ENCODE results near the gene CACNA1B. TPM values are rescaled to one million over a fixed set of nuclear protein-coding genes. Genes with fewer than 3 reads are reported as not detected.
"Not testable (repeated sequence)": the region's sequence is repeated elsewhere in the genome, so short reads cannot be mapped to it uniquely, and the experiment has no call there.

The CACNA1B gene
- total and polyA plus RNA-seq, 9 of the 15 experiments (the other 6 are each of a cell fraction or from before 2014, with no cell fraction given): 0.01 to 0.04 TPM; not detected in 7

DNA sequence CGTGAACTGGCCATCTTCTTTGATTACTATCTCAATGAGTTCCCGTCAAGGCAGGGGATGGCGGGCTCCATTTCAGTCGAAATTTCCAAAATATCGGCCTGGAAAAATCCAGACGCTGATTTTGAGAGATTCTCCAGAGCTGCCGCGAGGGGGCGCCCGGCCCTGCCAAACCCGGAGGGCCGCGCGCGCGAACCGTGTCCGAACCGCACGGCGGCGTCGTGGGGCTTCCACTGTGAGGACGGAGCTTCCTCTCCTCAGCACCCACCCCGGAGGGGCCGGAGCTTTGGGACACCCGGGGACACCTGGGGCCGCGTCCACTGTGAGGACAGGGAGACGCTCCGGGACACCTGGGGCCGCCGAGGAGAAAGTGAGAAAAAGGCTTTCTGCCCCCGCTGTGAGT is 270.0 kb downstream of the CACNA1B start:
- in situ Hi-C loops (cut with MboI); H3K4me3 ChIP-seq; H3K27me3 ChIP-seq (ENCODE audit: control insufficient read depth in 2 of 2, insufficient read depth in 2 of 2, low read length in 2 of 2); H3K36me3 ChIP-seq (ENCODE audit: control insufficient read depth, insufficient read depth, low read length); BruUV-seq (replicated peaks); H3K9me3 ChIP-seq (replicated peaks; ENCODE audit: control insufficient read depth, insufficient read depth, low read depth, low read length); H4K20me1 ChIP-seq (replicated peaks; ENCODE audit: control insufficient read depth, insufficient read depth, low read length); CTCF ChIA-PET (ENCODE audit: low intra/inter-chr PET ratio); H3K79me2 ChIP-seq (ENCODE audit: control insufficient read depth, insufficient read depth, low read length); intact Hi-C loops (cut with micrococcal nuclease); POLR2A ChIA-PET; H3K9ac ChIP-seq (ENCODE audit: insufficient read depth in 1 of 2, low read depth in 2 of 2, low read length in 2 of 2); H3K27ac ChIP-seq (ENCODE audit: extremely low read depth, low read depth, low read length); H3K9me1 ChIP-seq (ENCODE audit: control insufficient read depth, insufficient read depth, low read length); H2AFZ ChIP-seq (ENCODE audit: low read depth, low read length); H3K4me2 ChIP-seq (ENCODE audit: insufficient read depth, low read length): not testable (repeated sequence)
- peaks cover 0 to 15% of the 10 kb centered on the region in 2 experiments; a peak in 2 of 5 replicates for H3K4me1 ChIP-seq (replicated peaks in 1 of 2; ENCODE audit: control insufficient read depth in 2 of 2, insufficient read depth in 2 of 2, low read length in 2 of 2)
- 5% methylated on average over 23 of the region's 34 CpGs for WGBS (ENCODE audit: insufficient coverage, low coverage, missing lambda C conversion rate)
- FAIRE-seq: peak; percentile 29
- ATAC-seq: peak; percentile 58
- TF ChIP-seq, protein P1, sequence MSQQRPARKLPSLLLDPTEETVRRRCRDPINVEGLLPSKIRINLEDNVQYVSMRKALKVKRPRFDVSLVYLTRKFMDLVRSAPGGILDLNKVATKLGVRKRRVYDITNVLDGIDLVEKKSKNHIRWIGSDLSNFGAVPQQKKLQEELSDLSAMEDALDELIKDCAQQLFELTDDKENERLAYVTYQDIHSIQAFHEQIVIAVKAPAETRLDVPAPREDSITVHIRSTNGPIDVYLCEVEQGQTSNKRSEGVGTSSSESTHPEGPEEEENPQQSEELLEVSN (IDR thresholded peaks at IDR 0.05; ENCODE audit: borderline replicate concordance in 1 of 2, extremely low read depth in 1 of 2, insufficient read depth in 1 of 2, insufficient read length in 1 of 2, low read depth in 1 of 2, low read length in 1 of 2, poor library complexity in 1 of 2, severe bottlenecking in 1 of 2): peak in 1 of 2 experiments; percentile 47
- TF ChIP-seq CTCF (IDR thresholded peaks at IDR 0.05 in 2 of 3, conservative IDR thresholded peaks at IDR 0.05 in 1 of 3; ENCODE audit: insufficient read depth in 2 of 3, low read depth in 1 of 3, low read length in 3 of 3) (peak; percentile 48 to 84 (median 52); a peak in 5 of 6 replicates), RAD21 (CRISPR knock-in tag; conservative IDR thresholded peaks at IDR 0.05 in 1 of 2, IDR thresholded peaks at IDR 0.05 in 1 of 2) (peak in 1 of 2 experiments; percentile 32; a peak in 1 of 4 replicates)
- TF ChIP-seq, protein P2, sequence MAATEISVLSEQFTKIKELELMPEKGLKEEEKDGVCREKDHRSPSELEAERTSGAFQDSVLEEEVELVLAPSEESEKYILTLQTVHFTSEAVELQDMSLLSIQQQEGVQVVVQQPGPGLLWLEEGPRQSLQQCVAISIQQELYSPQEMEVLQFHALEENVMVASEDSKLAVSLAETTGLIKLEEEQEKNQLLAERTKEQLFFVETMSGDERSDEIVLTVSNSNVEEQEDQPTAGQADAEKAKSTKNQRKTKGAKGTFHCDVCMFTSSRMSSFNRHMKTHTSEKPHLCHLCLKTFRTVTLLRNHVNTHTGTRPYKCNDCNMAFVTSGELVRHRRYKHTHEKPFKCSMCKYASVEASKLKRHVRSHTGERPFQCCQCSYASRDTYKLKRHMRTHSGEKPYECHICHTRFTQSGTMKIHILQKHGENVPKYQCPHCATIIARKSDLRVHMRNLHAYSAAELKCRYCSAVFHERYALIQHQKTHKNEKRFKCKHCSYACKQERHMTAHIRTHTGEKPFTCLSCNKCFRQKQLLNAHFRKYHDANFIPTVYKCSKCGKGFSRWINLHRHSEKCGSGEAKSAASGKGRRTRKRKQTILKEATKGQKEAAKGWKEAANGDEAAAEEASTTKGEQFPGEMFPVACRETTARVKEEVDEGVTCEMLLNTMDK (IDR thresholded peaks at IDR 0.05; ENCODE audit: borderline replicate concordance, insufficient read depth, low read depth, low read length, poor library complexity, severe bottlenecking): peak; percentile 56
- DNase-seq (ENCODE audit: extremely low read depth in 1 of 4, low spot score in 3 of 4): peak in 1 of 4 experiments; percentile 67
